HCT116 (cell line): Measurements from ENCODE around the gene MISP3. TPM values are rescaled to one million over a fixed set of nuclear protein-coding genes. Genes with fewer than 3 reads are reported as not detected.
"Not testable (repeated sequence)": the region's sequence is repeated elsewhere in the genome, so short reads cannot be mapped to it uniquely, and the experiment has no call there.

Experiments
- ATAC-seq: fragments of 200-7000 bp; cut with Tn5 transposase; 2 replicates; pipeline ENCODE4 v1.9.1; 2020; ENCODE audit warnings: mild to moderate bottlenecking, moderate library complexity
- BruUV-seq: library from RNA; stranded (reverse); fragments of 400-500 nt; replicated peaks from 2 replicates; lab custom pipeline; 2021; lab: Mats Ljungman, UMichigan
- CTCF ChIA-PET: fragments of 300-600 bp; sonication (Branson Sonifier 250); formaldehyde crosslinking; loops from one replicate; lab custom pipeline; 2021; ENCODE audit warnings: antibody characterized with exemption; lab: Charles Lee
- POLR2A ChIA-PET: fragments of 300-600, 350-600 bp; sonication (Branson Sonifier 250); formaldehyde crosslinking; loops from one replicate; lab custom pipeline; 2021; ENCODE audit warnings: antibody characterized with exemption; lab: Charles Lee
- RAD21 ChIA-PET, 2 experiments: fragments of 300-600 bp; sonication (Branson Sonifier 250); formaldehyde crosslinking; loops; one replicate each; lab custom pipeline; 2023; ENCODE audit warnings: low total read pairs in 2 of 2; ENCODE audit not compliant: uncharacterized antibody in 2 of 2, unreplicated experiment in 2 of 2, low non-redundant PET in 1 of 2; lab: Charles Lee
- DNase-seq: peaks from one replicate; pipeline ENCODE4 v3.0.0-alpha.2; 2010; ENCODE audit warnings: low read depth, low spot score
- H2AFZ ChIP-seq: fragments of 200-600 bp; shearing (Covaris generic), sonication (generic); 2 replicates; pipeline ENCODE4 v1.6.1; 2017; ENCODE audit warnings: low read depth, mixed run types, mixed read lengths, antibody characterized with exemption, low read length; ENCODE audit not compliant: poor library complexity, severe bottlenecking
- H3K27ac ChIP-seq: 2 replicates; pipeline ENCODE4 v1.5.1; 2012; ENCODE audit warnings: low read depth, low read length
- H3K27me3 ChIP-seq: fragments of 200-600 bp; sonication (generic); 2 replicates; pipeline ENCODE4 v1.6.1; 2016; ENCODE audit warnings: mixed run types, low read length, mixed read lengths; ENCODE audit not compliant: insufficient read depth
- H3K36me3 ChIP-seq, 2 experiments: fragments of 200-500 bp in 1 of 2; fragments of 200-600 bp in 1 of 2; sonication (Bioruptor generic) in 1 of 2; sonication (generic) in 1 of 2; 2 replicates each; pipeline versions ENCODE4 v1.5.1 to v1.6.1; 2014 to 2016; ENCODE audit warnings: low read length in 2 of 2, inconsistent platforms in 1 of 2, mixed read lengths in 1 of 2, mixed run types in 1 of 2; ENCODE audit not compliant: insufficient read depth in 2 of 2, control insufficient read depth in 1 of 2
- H3K4me1 ChIP-seq, 2 experiments: fragments of 200-600 bp in 1 of 2; sonication (generic) in 1 of 2; 2 replicates each; pipeline versions ENCODE4 v1.5.1 to v1.6.1; 2012 to 2017; ENCODE audit warnings: low read length in 2 of 2, inconsistent platforms in 1 of 2, mild to moderate bottlenecking in 1 of 2, mixed read lengths in 1 of 2, mixed run types in 1 of 2, moderate library complexity in 1 of 2; ENCODE audit not compliant: insufficient read depth in 2 of 2, control insufficient read depth in 1 of 2
- H3K4me2 ChIP-seq: fragments of 200-600 bp; sonication (generic); 2 replicates; pipeline ENCODE4 v1.6.1; 2017; ENCODE audit warnings: mixed run types, low read length, mixed read lengths
- H3K4me3 ChIP-seq, 2 experiments: fragments of 200-600 bp in 1 of 2; sonication (generic) in 1 of 2; replicated peaks in 1 of 2; 2 replicates each; pipeline ENCODE4 v1.5.1; 2011 to 2016; ENCODE audit warnings: low read length in 2 of 2, control low read depth in 1 of 2, low read depth in 1 of 2, mild to moderate bottlenecking in 1 of 2, mixed read lengths in 1 of 2, mixed run types in 1 of 2
- H3K79me2 ChIP-seq: fragments of 200-600 bp; sonication (generic); 2 replicates; pipeline ENCODE4 v1.6.1; 2017; ENCODE audit warnings: mild to moderate bottlenecking, mixed run types, low read length, moderate library complexity, mixed read lengths; ENCODE audit not compliant: insufficient read depth
- H3K9ac ChIP-seq: fragments of 200-600 bp; sonication (generic); 2 replicates; pipeline ENCODE4 v1.6.1; 2016; ENCODE audit warnings: low read length, mixed read lengths
- H3K9me2 ChIP-seq: fragments of 200-600 bp; sonication (generic), shearing (Covaris generic); 2 replicates; pipeline ENCODE4 v1.6.1; 2017; ENCODE audit warnings: mixed run types, mild to moderate bottlenecking, moderate library complexity; ENCODE audit not compliant: insufficient read depth
- H3K9me3 ChIP-seq, 2 experiments: fragments of 200-500 bp in 1 of 2; fragments of 200-600 bp in 1 of 2; sonication (Bioruptor generic) in 1 of 2; sonication (generic) in 1 of 2; 2 replicates each; pipeline ENCODE4 v1.6.1; 2014 to 2017; ENCODE audit warnings: low read length in 2 of 2, mixed read lengths in 2 of 2, inconsistent platforms in 1 of 2, low read depth in 1 of 2, mild to moderate bottlenecking in 1 of 2, mixed run types in 1 of 2, moderate library complexity in 1 of 2; ENCODE audit not compliant: control insufficient read depth in 1 of 2, insufficient read depth in 1 of 2
- H4K20me1 ChIP-seq: fragments of 200-600 bp; sonication (generic), shearing (Covaris generic); 2 replicates; pipeline ENCODE4 v1.6.1; 2017; ENCODE audit warnings: mixed run types, mild to moderate bottlenecking, moderate library complexity; ENCODE audit not compliant: insufficient read depth
- CEBPB ChIP-seq: IDR thresholded peaks from 2 replicates; pipeline ENCODE4 v1.6.1; 2012; ENCODE audit warnings: low read depth
- FOSL1 ChIP-seq: IDR thresholded peaks from 2 replicates; pipeline ENCODE4 v1.6.1; 2012; ENCODE audit warnings: low read depth
- JUND ChIP-seq: IDR thresholded peaks from 2 replicates; pipeline ENCODE4 v1.6.1; 2012
- RAD21 ChIP-seq: IDR thresholded peaks from 2 replicates; pipeline ENCODE4 v1.6.1; 2012; ENCODE audit warnings: low read depth, mild to moderate bottlenecking
- TCF7L2 ChIP-seq: IDR thresholded peaks from 2 replicates; pipeline ENCODE4 v1.7.0; 2011; ENCODE audit warnings: borderline replicate concordance, inconsistent platforms; ENCODE audit not compliant: insufficient read depth, insufficient read length; ENCODE audit errors: extremely low read depth
- intact Hi-C: fragments of 100-400 bp; cut with micrococcal nuclease; formaldehyde crosslinking; loops from 2 replicates; pipeline ENCODE4 v1.10.0; 2022
- total RNA-seq: library from RNA; stranded (reverse); gene quantifications from one replicate; pipeline ENCODE4 v1.2.1, GENCODE V29; 2021; ENCODE audit not compliant: unreplicated experiment
- TF ChIP-seq, protein P1 (sequence below): IDR thresholded peaks from 2 replicates; pipeline ENCODE4 v1.6.1; 2011; ENCODE audit warnings: mild to moderate bottlenecking, low read length, moderate library complexity; ENCODE audit not compliant: insufficient replicate concordance; ENCODE audit errors: extremely low read depth
- TF ChIP-seq, protein P2 (sequence below): IDR thresholded peaks from 2 replicates; pipeline ENCODE4 v1.6.1; 2012
- TF ChIP-seq, protein P3 (sequence below): IDR thresholded peaks from 2 replicates; pipeline ENCODE4 v1.6.1; 2012; ENCODE audit warnings: low read depth
- TF ChIP-seq, protein P4 (sequence below): IDR thresholded peaks from 2 replicates; pipeline ENCODE4 v1.6.1; 2012

MISP3 gene
- total RNA-seq, 1 experiment from 2014 or later, result 5.2 TPM

DNA sequence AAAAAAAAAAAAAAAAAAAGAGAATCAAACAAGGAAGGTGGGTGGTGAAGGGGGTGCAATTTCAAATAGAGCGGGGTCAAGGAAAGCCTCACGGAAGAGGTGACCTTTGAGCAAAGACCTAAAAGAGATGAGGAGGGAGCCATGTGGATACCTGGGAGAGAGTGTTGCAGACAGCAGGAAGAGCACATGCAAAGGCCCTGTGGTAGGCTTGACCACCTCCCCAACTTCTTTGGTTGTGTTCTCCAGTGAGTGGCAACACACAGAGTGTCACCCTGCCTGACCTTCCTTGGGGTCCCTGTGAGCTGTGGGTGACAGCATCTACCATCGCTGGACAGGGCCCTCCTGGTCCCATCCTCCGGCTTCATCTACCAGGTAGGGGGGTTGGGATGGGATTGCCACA, 22.1 kb upstream of the MISP3 start:
- no TSS peak for BruUV-seq
- H3K27ac ChIP-seq, result no peak overlapping the region
- ATAC-seq, result no peak
- ChIA-PET RAD21 (no interaction called here), CTCF (no interaction called here), POLR2A (no interaction called here)
- H3K9ac ChIP-seq, result no peak overlapping the region
- H3K36me3 ChIP-seq, result peaks cover 0 to 6% of the 10 kb centered on the region in 2 experiments; a peak in 2 of 4 replicates
- H2AFZ ChIP-seq, result no peak overlapping the region
- no peak overlapping the region for H3K4me3 ChIP-seq
- no peak overlapping the region for H3K4me2 ChIP-seq
- no peaks in the 10 kb centered on the region for H3K27me3 ChIP-seq
- H3K9me3 ChIP-seq, result no peaks in the 10 kb centered on the region
- no peaks in the 10 kb centered on the region for H4K20me1 ChIP-seq
- H3K4me1 ChIP-seq, result no peaks in the 10 kb centered on the region
- TF ChIP-seq, protein P1, sequence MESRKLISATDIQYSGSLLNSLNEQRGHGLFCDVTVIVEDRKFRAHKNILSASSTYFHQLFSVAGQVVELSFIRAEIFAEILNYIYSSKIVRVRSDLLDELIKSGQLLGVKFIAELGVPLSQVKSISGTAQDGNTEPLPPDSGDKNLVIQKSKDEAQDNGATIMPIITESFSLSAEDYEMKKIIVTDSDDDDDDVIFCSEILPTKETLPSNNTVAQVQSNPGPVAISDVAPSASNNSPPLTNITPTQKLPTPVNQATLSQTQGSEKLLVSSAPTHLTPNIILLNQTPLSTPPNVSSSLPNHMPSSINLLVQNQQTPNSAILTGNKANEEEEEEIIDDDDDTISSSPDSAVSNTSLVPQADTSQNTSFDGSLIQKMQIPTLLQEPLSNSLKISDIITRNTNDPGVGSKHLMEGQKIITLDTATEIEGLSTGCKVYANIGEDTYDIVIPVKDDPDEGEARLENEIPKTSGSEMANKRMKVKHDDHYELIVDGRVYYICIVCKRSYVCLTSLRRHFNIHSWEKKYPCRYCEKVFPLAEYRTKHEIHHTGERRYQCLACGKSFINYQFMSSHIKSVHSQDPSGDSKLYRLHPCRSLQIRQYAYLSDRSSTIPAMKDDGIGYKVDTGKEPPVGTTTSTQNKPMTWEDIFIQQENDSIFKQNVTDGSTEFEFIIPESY, result no peak
- TF ChIP-seq FOSL1 (no peak), JUND (no peak), RAD21 (no peak), CEBPB (no peak), TCF7L2 (no peak)
- TF ChIP-seq, protein P2, sequence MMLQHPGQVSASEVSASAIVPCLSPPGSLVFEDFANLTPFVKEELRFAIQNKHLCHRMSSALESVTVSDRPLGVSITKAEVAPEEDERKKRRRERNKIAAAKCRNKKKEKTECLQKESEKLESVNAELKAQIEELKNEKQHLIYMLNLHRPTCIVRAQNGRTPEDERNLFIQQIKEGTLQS, result no peak
- TF ChIP-seq, protein P3, sequence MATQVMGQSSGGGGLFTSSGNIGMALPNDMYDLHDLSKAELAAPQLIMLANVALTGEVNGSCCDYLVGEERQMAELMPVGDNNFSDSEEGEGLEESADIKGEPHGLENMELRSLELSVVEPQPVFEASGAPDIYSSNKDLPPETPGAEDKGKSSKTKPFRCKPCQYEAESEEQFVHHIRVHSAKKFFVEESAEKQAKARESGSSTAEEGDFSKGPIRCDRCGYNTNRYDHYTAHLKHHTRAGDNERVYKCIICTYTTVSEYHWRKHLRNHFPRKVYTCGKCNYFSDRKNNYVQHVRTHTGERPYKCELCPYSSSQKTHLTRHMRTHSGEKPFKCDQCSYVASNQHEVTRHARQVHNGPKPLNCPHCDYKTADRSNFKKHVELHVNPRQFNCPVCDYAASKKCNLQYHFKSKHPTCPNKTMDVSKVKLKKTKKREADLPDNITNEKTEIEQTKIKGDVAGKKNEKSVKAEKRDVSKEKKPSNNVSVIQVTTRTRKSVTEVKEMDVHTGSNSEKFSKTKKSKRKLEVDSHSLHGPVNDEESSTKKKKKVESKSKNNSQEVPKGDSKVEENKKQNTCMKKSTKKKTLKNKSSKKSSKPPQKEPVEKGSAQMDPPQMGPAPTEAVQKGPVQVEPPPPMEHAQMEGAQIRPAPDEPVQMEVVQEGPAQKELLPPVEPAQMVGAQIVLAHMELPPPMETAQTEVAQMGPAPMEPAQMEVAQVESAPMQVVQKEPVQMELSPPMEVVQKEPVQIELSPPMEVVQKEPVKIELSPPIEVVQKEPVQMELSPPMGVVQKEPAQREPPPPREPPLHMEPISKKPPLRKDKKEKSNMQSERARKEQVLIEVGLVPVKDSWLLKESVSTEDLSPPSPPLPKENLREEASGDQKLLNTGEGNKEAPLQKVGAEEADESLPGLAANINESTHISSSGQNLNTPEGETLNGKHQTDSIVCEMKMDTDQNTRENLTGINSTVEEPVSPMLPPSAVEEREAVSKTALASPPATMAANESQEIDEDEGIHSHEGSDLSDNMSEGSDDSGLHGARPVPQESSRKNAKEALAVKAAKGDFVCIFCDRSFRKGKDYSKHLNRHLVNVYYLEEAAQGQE, result no peak
- TF ChIP-seq, protein P4, sequence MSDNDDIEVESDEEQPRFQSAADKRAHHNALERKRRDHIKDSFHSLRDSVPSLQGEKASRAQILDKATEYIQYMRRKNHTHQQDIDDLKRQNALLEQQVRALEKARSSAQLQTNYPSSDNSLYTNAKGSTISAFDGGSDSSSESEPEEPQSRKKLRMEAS, result no peak
- no peaks in the 10 kb centered on the region for H3K9me2 ChIP-seq
- intact Hi-C loops, result no loop called here
- H3K79me2 ChIP-seq, result no peaks in the 10 kb centered on the region
- DNase-seq, result no peak

DNA sequence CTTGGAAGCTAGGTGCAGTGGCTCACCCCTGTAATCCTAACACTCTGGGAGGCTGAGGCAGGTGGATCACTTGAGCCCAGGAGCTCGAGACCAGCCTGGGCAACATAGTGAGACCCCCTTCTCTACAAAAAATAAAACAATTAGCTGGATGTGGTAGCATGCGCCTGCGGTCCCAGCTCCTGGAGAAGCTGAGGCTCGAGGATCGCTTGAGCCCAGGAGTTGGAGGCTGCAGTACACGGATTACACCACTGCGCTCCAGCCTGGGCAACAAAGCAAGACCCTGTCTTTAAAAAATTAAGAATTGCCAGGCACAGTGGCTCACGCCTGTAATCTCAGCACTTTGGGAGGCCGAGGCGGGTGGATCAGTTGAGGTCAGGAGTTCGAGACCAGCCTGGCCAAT, 21.6 kb upstream of the MISP3 start:
- H3K9me2 ChIP-seq, DNase-seq, H3K27me3 ChIP-seq, BruUV-seq, H3K79me2 ChIP-seq, H4K20me1 ChIP-seq, H3K36me3 ChIP-seq, H2AFZ ChIP-seq, H3K9me3 ChIP-seq, H3K4me2 ChIP-seq, H3K4me3 ChIP-seq, H3K9ac ChIP-seq, RAD21 ChIA-PET, intact Hi-C loops, H3K27ac ChIP-seq, H3K4me1 ChIP-seq, POLR2A ChIA-PET: not testable (repeated sequence)
- CTCF ChIA-PET, result interaction anchor here (1.3 kb wide), 1 partner anchor 9 kb away, joined by 6 read pairs; no protein-coding TSS in a partner anchor
- ATAC-seq, result 0 out of 2 replicates have a peak, but pooled peaks have one; percentile 30
